MCF 10A (cell line): ENCODE measurements around the gene ARR3. TPM values are rescaled to one million over a fixed set of nuclear protein-coding genes. Genes with fewer than 3 reads are reported as not detected.

ENCODE experiments used
- Bru-seq: library from RNA; stranded (reverse); fragments of 400-500 nt; gene quantifications from one replicate; lab custom pipeline; 2021; lab: Mats Ljungman, UMichigan
- BruChase-seq, 2 experiments: library from RNA; stranded (reverse); fragments of 400-500 nt; gene quantifications; one replicate each; lab custom pipeline; 2021; lab: Mats Ljungman, UMichigan
- BruUV-seq: library from RNA; stranded (reverse); fragments of 400-500 nt; replicated peaks from 2 replicates; lab custom pipeline; 2021; lab: Mats Ljungman, UMichigan
- CTCF ChIA-PET: fragments of 300-600 bp; sonication (Branson Sonifier 250); formaldehyde crosslinking; extraction: SDS; loops from one replicate; lab custom pipeline; 2021; ENCODE audit warnings: antibody characterized with exemption, inconsistent platforms; lab: Yijun Ruan, JAX
- POLR2A ChIA-PET: fragments of 300-600, 350-650 bp; sonication (Branson Sonifier 250); formaldehyde crosslinking; extraction: SDS; loops from one replicate; lab custom pipeline; 2020; ENCODE audit warnings: antibody characterized with exemption, inconsistent platforms; lab: Yijun Ruan, JAX
- DNase-seq: peaks from one replicate; pipeline ENCODE4 v3.0.0-alpha.2; 2018; ENCODE audit not compliant: unreplicated experiment
- H3K27ac Mint-ChIP-seq: one replicate; pipeline ENCODE4 v1.8.0; 2022; ENCODE audit warnings: mild to moderate bottlenecking, low read depth, mixed read lengths; ENCODE audit not compliant: unreplicated experiment
- H3K27me3 Mint-ChIP-seq: one replicate; pipeline ENCODE4 v1.8.0; 2022; ENCODE audit warnings: mixed read lengths; ENCODE audit not compliant: insufficient read depth, unreplicated experiment
- H3K36me3 Mint-ChIP-seq: one replicate; pipeline ENCODE4 v1.8.0; 2022; ENCODE audit warnings: mild to moderate bottlenecking, moderate library complexity, mixed read lengths; ENCODE audit not compliant: insufficient read depth, unreplicated experiment
- H3K4me1 Mint-ChIP-seq: one replicate; pipeline ENCODE4 v1.8.0; 2022; ENCODE audit warnings: mixed read lengths; ENCODE audit not compliant: insufficient read depth, unreplicated experiment
- H3K4me3 Mint-ChIP-seq: one replicate; pipeline ENCODE4 v1.8.0; 2022; ENCODE audit warnings: mild to moderate bottlenecking, moderate library complexity, mixed read lengths; ENCODE audit not compliant: unreplicated experiment
- H3K9me3 Mint-ChIP-seq: one replicate; pipeline ENCODE4 v1.8.0; 2022; ENCODE audit warnings: mixed read lengths; ENCODE audit not compliant: unreplicated experiment
- CTCF ChIP-seq: fragments of 200-600 bp; IDR thresholded peaks from one replicate; pipeline ENCODE4 v1.8.0; 2022; ENCODE audit warnings: antibody characterized with exemption, mild to moderate bottlenecking; ENCODE audit not compliant: unreplicated experiment
- intact Hi-C: fragments of 100-400 bp; cut with micrococcal nuclease; formaldehyde crosslinking; loops from 2 replicates; pipeline ENCODE4 v1.14.1; 2022
- long read RNA-seq: library from polyadenylated mRNA; stranded (forward); transcript quantifications from one replicate; pipeline ENCODE4 v2.0.0, GENCODE V29; 2022
- total RNA-seq: library from RNA; stranded (reverse); gene quantifications from 2 replicates; pipeline ENCODE4 v1.2.3, GENCODE V29; 2022

The ARR3 gene
- total RNA-seq (not detected in 2 replicates), Bru-seq, nascent RNA (not detected), BruChase-seq, experiment 1, labeled RNA remaining after a 6-hour chase (not detected), BruChase-seq, experiment 2, labeled RNA remaining after a 2-hour chase (not detected)
- long read RNA-seq, partial matches to known transcripts = 0 of 1 reads
- long read RNA-seq, other reads (novel, unspliced or antisense) = 1 of 1 reads

DNA sequence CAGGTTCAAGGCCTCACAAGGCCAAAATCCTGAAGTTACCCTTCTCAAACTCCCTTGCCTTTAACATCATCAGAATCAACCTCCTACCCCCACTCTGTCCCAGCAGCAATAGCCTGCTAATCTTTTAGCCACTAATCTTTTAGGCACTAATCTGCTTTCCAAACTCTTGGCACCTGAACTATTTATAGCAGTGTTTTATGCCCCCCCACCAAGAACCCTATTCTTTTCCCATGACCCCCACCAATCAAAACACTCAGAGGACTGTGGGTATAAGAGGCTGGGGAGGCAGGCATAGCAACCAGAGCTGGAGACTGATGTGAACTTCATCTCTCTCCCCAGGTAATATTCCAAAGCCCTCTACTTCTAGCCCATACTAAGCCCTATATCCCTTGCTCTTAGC, at the start of gene ARR3:
TSS of gene ARR3 (plus strand) at position 301 of the 400 bp plus-strand sequence. CDS start 1,052 bp downstream, outside the sequence.
- Mint-ChIP-seq H3K4me1 (no peaks in the 10 kb centered on the region), H3K27ac (no peak within 1 kb of the TSS), H3K27me3 (peaks cover 30% of the 10 kb centered on the region), H3K9me3 (no peaks in the 10 kb centered on the region), H3K4me3 (no peak within 1 kb of the TSS), H3K36me3 (no peaks in the 10 kb centered on the region)
- intact Hi-C loops = loop anchor here (10.0 kb wide), 1 partner anchor 773 kb away; no protein-coding TSS in a partner anchor
- TF ChIP-seq CTCF = no peak
- CTCF ChIA-PET = interaction anchor here (0.6 to 1.2 kb wide), 3 partner anchors 71 to 242 kb away, joined by 3 to 4 read pairs (median 3); no protein-coding TSS in a partner anchor
- DNase-seq = no peak
- POLR2A ChIA-PET = no interaction called here
- no TSS peak for BruUV-seq

DNA sequence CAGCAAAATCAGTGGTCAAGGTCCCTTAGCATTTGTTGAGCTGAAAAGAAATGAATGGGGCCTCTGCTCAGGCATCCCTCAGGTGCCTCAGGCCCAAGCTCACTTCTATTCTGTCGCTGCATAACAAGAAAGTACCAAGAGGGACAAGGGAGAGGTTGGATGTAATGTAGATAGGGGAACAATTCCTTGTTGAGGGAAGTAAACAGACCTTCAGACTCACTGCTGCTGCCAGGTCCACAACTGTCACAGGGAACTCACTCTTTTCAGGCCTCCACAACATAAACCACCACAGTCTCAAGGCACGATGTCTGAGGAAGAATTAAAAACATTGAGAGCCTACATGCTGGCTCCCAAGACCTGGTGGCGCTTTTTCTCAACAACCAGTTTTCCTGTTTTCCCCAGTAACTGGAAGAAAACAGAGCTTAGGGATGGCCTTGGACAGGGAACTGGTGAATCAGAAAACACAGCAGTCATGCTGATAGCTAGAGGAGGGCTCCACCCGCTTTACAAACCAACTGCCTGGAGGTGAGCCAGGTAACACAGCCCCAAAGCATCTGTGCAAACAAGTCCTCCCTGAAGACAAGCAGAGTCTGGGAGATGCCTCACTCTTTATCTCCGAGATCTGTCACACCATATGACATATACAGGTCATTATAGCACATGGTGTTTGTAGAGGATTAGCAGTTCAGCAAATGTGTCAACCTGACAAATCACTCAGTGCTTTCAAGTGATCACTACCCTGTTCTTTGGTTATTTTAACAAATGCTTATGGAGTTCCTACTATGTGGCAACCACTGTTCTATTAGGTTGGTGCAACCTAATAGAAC, 48.0 kb upstream of the ARR3 start:
- TF ChIP-seq CTCF = no peak
- H3K27me3 Mint-ChIP-seq = peaks cover 39% of the 10 kb centered on the region
- peaks cover 2% of the 10 kb centered on the region for H3K9me3 Mint-ChIP-seq
- H3K4me1 Mint-ChIP-seq = no peaks in the 10 kb centered on the region
- ChIA-PET CTCF (interaction anchor here (0.5 to 0.7 kb wide), 3 partner anchors 9 to 39 kb away, joined by 3 read pairs; no protein-coding TSS in a partner anchor), POLR2A (interaction anchor here (0.6 kb wide), 1 partner anchor 170 kb away, joined by 3 read pairs; no protein-coding TSS in a partner anchor)
- DNase-seq = peak; percentile 13
- H3K4me3 Mint-ChIP-seq = no peak overlapping the region
- no peaks in the 10 kb centered on the region for H3K36me3 Mint-ChIP-seq
- no TSS peak for BruUV-seq
- intact Hi-C loops = no loop called here
- H3K27ac Mint-ChIP-seq = no peak overlapping the region

GRCh38 chrX:70226048-70226447, 42.1 kb upstream of the ARR3 start:
- H3K27me3 Mint-ChIP-seq = peaks cover 31% of the 10 kb centered on the region
- POLR2A ChIA-PET = no interaction called here
- no TSS peak for BruUV-seq
- no peak overlapping the region for H3K4me3 Mint-ChIP-seq
- no peak for DNase-seq
- no peaks in the 10 kb centered on the region for H3K4me1 Mint-ChIP-seq
- CTCF ChIA-PET = no interaction called here
- intact Hi-C loops = no loop called here
- no peaks in the 10 kb centered on the region for H3K9me3 Mint-ChIP-seq
- no peaks in the 10 kb centered on the region for H3K36me3 Mint-ChIP-seq
- no peak overlapping the region for H3K27ac Mint-ChIP-seq
- no peak for TF ChIP-seq CTCF

DNA sequence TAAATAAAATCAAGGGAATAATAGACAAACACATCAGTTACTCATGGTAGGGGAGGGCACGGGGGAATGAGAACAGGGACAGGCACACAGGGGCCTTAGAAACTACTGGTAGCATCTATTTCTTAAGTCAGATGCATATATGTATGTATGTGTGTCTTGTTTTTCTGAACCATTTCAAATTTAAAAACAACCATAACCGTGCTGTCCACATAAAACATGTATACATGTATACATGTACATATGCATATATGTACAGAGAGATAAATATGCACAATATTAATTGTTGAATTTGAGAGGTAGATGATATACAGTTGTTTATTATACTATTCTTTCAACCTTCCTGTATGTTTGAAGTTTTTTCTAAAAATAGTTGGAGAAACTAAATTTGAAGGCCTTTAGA, 41.4 kb upstream of the ARR3 start:
- no peaks in the 10 kb centered on the region for H3K36me3 Mint-ChIP-seq
- no peak overlapping the region for H3K4me3 Mint-ChIP-seq
- H3K27me3 Mint-ChIP-seq = peaks cover 29% of the 10 kb centered on the region
- H3K9me3 Mint-ChIP-seq = no peaks in the 10 kb centered on the region
- ChIA-PET CTCF (no interaction called here), POLR2A (no interaction called here)
- H3K27ac Mint-ChIP-seq = no peak overlapping the region
- DNase-seq = no peak
- no TSS peak for BruUV-seq
- H3K4me1 Mint-ChIP-seq = no peaks in the 10 kb centered on the region
- TF ChIP-seq CTCF = no peak
- intact Hi-C loops = no loop called here
